Hematopoietic multipotent progenitor cell treated with erythropoietin and hydrocortisone succinate and interleukin-3 and kit ligand, for 15 days (in vitro differentiated cells): Measurements from ENCODE around the gene SEPTIN5.
"Not testable (repeated sequence)": the region's sequence is repeated elsewhere in the genome, so short reads cannot be mapped to it uniquely, and the experiment has no call there.

Experiments
- DNase-seq: peaks from one replicate; pipeline ENCODE4 v3.0.0-alpha.2; 2015; ENCODE audit warnings: low spot score

SEPTIN5 gene

DNA sequence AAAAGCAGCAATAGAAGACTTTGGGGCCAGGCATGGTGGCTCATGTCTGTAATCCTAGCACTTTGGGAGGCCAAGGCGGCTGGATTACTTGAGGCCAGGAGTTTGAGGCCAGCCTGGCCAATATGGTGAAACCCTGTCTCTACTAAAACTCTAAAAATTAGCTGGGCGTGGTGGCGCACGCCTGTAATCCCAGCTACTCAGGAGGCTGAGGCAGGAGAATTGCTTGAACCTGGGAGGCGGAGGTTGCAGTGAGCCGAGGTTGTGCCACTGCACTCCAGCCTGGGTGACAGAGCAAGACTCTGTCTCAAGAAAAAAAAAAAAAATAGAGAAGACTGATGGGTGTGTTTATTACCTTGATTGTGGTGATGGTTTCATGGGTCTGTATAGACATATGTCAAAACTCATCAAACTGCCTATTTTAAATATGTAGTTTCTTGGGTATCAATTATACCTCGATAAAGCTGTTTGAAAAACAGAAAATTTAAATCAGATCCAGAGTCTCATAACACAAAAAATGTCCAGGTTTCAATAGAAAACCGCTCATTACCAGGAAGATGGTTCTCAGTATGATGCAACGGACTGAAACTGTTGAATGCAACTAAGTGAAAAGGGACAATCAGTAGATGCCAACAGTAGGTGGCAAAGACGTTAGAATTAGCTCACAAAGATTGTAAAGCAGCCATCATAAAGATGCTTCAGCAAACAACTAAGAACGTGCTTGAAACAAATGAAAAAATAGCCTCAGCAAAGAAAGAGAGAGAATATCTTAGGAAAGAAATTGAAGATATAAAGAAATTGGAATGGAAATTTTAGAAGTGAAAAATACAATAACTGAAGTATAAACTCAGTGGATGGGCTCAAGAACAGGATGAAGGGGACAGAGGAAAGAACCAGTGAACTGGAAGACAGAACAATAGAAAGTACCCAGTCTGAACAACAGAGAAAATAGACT is 33.1 kb upstream of the SEPTIN5 start:
- DNase-seq, result no peak

DNA sequence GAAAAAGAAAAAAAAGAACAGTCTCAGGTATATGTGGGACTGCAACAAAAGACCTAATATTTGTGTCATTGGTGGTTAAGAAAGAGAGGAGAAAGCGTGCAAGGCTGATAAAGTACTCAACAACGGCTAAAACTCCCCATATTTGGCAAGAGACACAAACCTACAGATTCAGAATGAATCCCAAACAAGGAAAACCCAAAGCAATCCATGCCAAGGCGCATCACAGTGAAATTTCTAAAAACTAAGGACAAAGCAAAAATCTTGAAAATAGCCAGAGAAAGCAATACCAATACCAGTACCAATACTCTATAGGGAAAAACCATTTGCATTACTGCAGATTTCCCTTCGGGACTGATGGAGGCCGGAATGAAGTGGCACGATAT is 32.4 kb upstream of the SEPTIN5 start:
- no peak for DNase-seq

DNA sequence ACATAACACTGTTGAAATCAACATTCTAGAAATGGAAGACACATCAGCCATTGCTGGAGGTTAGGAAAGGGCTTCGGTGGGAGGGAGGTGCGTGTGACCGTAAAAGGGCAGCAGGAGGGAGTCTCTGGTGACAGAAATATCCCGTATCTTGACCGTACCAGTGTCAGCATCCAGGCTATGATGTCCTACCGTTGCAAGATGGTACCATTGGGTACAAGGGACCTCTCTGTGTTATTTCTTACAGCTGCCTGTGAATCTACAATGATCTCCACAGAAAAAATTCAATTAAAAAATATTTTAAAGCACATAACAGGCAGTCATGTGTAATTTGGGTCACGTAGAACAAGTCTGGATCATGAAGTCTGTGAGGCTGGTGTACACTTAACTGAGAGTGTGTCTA is 27.4 kb upstream of the SEPTIN5 start:
- DNase-seq, result no peak

DNA sequence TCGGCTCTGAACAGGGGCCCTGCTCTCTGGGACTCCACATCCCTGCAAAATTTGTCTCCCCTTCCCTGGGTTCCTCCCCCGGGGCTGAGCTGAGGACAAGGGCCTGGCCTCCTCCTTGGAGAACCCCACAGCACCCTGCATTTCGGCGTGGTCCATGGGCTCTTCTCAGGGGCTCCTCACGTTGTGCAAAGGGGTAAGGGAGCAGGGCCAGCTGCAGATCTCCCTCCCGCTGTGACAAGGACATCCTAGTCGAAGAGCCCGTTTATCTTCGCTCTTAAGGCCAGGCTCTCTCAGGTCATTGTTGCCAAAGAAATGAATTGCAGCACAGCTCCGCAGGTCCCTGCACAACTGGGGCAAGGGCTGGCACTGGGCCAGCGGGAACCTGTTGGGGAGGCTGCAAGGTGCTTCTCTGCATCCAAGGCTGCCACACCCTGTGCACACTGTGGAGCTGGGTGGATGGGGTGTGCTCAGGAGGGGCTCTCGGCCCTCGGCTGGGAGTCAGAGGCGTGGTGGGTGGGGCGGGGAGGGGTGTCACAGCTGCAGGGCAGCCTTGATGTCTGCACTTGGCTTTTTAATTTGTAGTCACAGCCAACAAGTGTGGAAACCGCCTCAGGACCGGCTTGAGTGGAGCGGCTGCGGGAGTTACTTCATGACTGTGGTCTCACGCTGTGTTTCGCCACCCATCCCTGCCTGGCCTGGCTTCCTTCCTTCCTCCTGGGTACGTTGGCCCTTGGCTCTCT is 26.6 kb upstream of the SEPTIN5 start:
- DNase-seq, result no peak

DNA sequence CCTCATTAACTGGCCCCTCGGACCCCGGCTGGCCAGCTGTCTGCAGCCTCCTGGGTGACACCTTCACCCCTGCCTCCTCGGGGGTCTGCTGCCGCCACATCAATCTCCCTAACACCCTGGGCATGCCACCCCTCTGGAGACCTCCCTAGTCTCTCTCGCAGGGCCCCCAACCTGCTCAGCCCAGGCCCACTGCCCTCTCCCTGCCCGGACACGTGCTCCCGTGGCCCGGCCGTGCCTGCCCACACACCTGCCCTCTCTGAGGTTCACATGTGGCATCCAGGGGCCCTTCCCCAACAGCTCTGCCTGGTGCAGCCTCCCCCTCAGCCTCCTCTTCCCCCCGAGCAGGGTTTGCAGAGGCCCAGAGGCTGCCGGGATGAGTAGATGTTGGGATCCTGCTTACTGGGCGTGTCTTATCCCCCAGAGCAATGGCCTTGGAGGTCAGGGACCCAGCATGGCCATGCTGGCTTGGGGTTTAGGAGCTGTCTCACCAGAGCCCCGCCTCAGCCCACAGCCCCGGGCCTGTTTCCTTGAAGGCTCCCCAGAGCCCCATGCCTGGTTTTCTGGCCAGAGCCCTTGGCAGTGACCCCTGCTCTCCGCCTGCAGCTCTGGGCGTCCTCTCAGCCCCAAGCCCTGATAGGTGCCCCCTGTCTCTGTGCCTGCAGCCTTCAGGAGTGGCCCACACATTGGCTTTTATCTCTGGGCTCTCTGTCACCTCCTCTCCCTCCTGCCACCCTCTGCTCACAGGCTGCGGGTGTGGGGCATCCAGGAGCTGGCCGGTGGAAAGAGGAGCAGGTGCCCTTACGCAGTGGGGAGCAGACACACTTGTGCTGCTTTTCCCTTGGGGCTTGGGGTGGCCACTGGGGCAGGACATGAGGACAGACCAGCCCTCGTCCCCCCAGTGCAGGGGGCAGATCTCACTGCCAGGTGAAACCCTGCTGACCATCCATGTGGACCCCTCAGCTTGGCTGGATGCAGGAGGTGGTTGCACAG is 25.7 kb upstream of the SEPTIN5 start:
- no peak for DNase-seq

DNA sequence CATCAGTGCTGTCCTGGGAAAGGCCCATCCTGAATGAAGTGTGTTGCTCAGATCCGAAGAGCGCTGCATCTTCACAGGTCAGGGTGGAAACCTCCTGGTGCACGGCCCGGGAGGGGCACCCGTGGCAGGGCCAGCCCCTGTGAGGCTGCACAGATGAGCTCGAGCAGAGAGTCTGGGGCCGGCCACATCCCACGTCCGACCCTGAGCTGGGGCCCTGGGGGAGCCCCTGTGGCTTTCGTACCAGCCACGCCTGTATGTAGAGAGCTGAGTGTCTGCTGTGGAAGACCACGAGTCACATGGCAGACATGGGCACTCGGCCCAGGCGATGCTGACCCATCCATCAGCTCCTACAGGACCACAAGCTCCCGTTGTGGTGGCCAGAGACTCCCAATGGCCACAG is 24.9 kb upstream of the SEPTIN5 start:
- DNase-seq, result no peak

DNA sequence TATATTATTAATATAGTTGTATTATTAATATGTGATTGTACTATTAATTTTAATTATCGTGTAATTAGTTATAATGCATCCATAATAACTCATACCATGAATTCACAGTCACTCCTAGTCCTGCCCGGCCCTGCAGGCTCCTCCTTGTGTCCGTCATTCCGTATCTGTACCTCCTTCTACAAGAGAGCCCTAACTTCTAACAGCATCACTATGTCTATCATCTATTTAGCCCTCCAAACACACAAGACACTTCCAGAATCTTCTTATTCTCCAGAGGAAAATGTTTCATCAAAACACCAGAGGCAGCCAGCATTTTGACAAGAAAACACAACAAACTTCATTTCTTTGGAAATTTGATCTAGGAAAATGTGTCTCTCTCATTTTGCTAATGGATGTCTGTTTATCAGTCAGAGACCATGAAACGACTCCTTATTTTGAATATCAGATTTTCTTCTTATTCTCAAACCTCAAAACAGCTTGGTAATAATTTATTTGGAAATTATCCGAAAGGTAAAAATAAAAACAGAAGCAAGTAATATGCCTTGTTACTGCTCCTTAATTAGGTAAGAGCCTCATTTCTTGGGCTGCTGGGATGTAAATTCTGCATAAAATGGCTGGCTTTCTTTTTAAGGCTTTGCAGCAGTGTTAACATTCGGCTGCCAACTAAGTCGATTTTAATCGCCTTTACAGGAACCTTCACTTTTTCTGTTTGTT is 23.1 kb upstream of the SEPTIN5 start:
- no peak for DNase-seq

DNA sequence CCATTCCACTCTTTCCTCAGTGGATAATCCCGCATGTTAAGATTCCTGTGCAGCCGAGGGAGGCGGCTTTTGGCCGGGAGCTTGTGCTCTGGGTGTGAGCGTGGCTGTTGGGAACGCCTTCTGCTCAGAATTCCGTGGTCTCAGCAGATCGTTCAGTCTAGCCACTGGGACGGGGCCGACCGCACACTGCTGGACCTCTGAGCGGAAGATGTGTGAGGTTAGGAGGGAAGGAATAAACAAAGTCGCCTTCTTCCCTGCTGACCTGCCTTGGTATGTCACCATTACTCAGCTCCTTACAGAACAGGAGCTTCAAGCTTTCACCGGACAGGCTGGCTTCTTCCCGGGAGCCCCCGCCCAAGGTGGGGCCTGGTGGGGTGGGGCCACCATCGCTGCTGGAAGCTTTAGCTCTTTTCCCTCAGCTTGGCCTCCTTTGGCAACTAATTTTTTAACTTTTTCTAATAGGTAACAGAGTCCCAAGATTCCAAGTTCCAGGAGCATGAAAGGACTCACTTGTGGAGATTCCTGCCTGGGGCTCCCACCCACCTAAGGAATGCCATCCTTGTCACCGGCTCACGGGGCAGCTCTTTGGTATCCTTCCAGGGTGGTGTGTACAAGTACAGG is 22.5 kb upstream of the SEPTIN5 start:
- DNase-seq, result no peak

DNA sequence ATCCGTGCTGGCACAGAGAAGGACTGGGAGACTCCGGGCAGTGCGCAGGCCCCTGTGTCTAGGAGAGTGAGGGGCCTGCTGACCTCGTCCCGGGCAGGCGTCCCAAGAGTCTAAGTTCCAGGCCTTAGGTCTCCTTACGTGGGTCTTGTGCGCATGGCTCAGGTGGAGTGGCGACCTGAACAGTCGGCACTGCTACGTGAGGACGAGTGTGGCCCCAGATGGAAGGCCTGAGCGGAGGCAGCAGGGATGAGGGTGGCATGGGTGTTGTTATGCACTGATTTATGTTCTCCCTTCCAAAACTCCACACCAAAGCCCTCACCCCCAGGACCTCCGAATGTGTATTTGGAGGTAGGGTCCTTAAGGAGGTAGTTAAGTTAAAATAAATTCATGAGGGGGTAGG is 20.7 kb upstream of the SEPTIN5 start:
- DNase-seq, result no peak

DNA sequence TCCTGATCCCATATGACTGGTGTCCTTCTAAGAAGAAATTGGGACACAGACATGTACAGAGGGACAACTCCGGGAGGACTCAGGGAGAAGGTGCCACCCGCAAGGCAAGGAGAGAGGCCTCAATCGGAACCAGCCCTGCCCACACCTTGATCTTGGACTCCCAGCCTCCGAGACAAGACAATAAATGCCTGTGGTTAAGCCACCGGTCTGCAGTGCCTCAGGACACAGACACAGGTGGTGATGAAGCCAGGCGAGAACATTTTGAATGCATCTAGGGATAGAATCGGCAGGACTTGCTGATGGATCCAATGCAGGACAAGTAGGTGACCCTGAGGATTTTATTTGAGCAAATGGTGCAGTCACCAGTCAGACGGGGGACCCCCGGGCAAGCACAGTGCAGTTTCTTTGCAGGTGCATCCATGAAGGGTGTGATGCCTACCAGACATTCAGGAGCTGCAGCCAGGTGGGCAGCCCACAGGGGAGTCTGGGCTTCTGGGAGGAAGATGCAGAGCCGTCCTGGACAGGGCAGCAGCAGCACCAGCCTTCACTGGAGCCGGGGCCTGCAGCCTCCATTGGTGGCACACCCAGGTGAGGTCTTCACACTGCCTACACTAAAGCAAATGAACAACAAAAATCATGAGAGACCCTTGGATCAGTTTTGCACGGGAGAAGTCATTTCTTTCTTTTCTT is 20.2 kb upstream of the SEPTIN5 start:
- no peak for DNase-seq

DNA sequence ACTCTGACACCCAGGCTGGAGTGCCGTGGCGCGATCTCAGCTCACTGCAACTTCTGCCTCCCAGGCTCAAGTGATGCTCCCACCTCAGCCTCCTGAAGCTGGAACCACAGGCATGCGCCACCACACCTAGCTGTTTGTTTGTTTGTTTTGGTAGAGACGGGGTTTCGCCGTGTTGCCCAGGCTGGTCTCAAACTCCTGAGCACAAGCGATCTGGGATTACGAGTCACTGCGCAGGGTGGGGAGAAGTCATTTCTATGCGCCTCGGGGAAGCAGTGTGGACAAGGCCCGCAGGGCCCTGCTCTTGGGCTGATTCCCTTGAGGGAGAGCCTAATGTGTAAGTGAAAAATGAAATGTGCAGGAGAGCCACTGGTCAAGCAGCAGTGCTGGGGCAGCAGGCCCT is 19.6 kb upstream of the SEPTIN5 start:
- no peak for DNase-seq

DNA sequence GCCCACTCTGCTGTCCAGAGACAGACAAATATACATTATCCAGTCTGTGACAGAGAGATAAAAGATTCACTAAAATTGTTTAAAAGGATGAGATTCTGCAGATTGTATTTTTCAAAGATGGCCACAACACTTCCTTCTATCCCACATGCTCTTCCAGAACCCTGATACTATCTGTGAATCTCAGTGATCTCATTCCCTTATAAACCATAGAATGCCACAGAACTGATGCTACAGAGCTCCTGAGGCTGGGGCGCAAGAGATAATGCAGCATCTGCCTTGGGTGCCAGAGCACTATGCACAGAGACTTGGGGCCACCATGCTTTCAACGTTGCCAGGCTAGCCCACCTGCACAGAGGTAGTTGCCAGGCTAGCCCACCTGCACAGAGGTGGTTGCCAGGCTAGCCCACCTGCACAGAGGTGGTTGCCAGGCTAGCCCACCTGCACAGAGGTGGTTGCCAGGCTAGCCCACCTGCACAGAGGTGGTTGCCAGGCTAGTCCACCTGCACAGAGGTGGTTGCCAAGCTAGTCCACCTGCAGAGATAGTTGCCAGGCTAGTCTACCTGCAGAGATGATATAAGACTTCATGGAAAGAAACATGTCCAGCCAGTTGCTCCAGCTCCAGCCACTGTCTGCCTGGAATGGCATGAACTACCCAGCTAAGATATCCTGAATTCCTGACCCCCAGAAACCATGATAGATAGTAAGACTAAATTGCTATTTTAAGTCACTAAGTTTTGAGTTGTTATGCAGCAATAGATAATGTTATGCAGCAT is 17.6 kb upstream of the SEPTIN5 start:
- no peak for DNase-seq

DNA sequence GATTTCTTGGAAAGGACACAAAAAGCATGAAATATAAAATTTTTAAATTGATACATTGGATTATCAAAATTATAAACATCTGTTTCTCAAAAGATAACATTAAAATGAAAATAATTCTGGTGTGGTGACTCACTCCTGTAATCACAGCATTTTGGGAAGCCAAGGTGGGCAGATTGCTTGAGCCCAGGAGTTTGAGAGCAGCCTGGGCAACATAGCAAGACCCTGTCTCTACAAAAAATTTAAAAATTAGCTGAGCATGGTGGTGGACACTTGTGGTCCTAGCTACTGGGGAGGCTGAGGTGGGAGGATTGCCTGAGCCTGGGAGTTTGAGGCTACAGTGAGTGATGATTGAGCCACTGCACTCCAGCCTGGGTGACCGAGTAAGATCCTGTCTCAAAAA is 16.4 kb upstream of the SEPTIN5 start:
- DNase-seq, result not testable (repeated sequence)

DNA sequence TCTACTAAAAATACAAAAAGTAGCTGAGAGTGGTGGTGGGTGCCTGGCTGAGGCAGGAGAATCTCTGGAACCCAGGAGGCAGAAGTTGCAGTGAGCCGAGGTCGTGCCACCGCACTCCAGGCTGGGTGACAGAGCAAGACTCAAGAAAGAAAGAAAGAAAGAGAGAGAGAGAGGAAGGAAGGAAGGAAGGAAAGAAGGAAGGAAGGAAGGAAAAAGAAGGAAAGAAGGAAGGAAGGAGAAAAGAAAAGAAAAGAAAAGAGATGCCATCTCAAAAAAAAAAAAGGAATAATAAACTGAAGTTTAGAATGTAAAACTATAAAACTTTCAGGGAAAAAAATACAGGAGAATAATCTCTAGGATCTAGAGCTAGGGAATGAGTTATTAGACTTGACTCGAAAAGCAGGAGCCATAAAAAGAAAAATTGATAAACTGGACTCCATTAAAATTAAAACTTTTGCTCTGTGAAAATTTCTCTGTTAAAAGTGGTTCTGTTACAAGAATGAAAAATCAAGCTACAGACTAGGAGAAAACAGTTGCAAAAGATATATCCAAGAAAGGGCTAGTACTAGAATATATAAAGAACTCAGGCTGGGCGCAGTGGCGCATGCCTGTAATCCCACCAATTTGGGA is 13.4 kb upstream of the SEPTIN5 start:
- no peak for DNase-seq

DNA sequence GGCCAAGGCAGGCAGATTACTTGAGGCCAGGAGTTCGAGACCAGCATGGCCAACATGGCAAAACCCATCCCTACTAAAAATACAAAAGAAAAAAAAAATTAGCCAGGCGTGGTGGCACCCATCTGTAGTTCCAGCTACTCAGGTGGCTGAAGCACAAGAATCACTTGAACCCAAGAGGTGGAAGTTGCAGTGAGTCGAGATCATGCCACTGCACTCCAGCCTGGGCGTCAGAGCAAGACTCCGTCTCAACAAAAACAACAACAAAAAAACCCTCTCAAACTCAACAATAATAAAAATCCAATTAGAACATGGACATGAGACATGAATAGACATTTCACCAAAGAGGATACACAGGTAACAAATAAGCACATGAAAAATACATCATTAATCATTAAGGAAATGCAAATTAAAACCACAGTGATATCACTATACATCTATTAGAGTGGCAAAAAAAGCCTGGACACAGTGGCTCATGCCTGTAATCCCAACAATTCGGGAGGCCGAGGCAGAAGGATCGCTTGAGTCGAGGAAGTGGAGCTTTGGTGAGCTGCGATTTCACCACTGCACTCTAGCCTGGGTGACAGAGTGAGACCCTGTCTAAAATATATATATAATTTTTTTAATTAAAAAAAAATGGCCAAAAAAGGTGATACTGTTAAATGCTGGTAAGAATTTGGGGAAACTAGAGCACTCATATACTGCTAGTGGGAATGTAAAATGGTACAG is 12.7 kb upstream of the SEPTIN5 start:
- DNase-seq, result no peak

DNA sequence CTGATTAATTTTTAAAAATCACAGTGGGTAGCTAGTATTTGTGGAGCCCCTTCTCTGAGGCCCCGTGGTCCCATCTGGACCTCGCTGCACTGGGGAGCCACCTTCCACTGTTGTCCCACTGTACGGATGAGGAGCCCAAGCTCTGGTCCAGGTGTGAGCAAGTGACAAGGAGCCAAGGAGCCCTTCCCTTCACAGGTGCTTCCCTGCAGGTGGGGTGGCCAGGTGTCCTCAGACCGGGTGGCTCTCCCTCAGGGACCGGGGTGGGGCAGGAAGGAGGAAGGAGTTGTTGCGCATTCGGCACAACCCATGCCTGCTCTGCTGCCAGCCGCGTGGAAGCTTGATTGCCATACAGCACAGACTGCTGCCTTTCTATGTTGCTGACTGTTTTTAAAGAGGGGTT is 10.4 kb upstream of the SEPTIN5 start:
- DNase-seq, result no peak

DNA sequence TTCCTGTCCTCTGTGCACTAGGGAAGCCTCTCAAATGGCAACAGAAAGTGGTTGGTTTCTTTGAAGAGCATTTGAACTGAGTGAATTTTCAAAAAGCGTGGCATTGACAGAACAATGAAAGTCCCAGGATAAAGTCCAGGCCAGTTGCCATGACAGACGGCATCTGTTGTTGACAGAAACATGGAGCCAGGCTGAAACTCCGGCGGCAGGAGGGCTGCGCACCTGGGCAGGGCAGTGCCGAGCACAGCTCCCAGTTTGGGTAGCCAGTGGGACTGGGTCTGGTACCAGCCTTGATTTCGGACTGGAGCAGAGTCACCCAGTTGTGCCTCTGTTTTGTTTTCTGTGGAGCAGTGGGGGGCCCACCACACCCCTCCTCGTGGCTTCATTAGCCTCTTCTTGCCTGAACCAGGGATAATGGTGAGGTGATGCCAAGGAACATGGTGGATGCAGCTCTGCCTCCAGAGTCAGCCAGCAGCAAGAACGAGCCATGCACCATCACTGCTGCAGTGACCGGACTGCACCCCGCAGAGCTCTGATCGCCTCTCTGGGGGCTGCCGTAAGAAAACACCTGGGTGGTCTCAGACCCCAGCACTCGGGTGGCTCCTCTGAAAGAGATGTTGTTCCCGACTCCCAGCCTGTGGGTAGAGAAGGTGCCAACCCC is 9.8 kb upstream of the SEPTIN5 start:
- no peak for DNase-seq
